HL-60 (cell line): ENCODE measurements around the gene EYS.

Experiments used
- CTCF ChIP-seq: IDR thresholded peaks from one replicate; pipeline ENCODE4 v1.5.1; 2011; ENCODE audit warnings: low read length, control low read depth, inconsistent platforms; ENCODE audit not compliant: insufficient read depth
- REST ChIP-seq: IDR thresholded peaks from 2 replicates; pipeline ENCODE4 v1.6.1; 2012; ENCODE audit warnings: low read depth; ENCODE audit not compliant: insufficient replicate concordance

GRCh38 chr6:63819831-63820230 lies 1887.2 kb downstream of the EYS start:
- no peak for TF ChIP-seq CTCF
- no peak for TF ChIP-seq REST
